GM21528 (cell line): ENCODE results near the gene ZCCHC18.

Source experiments
- ATAC-seq: cut with Tn5 transposase; IDR thresholded peaks from one replicate; pipeline ENCODE4 v1.9.1; 2021; ENCODE audit warnings: mild to moderate bottlenecking, moderate library complexity; ENCODE audit not compliant: unreplicated experiment, low FRiP score

The ZCCHC18 gene

GRCh38 chrX:104130808-104131207 is 18.5 kb downstream of the ZCCHC18 start:
- no peak for ATAC-seq

GRCh38 chrX:104134583-104135261 is 22.4 kb downstream of the ZCCHC18 start:
- ATAC-seq, result no peak

GRCh38 chrX:104135677-104136076 is 23.4 kb downstream of the ZCCHC18 start:
- ATAC-seq, result no peak

GRCh38 chrX:104136241-104137019 is 24.1 kb downstream of the ZCCHC18 start:
- ATAC-seq, result no peak

GRCh38 chrX:104137496-104137895 is 25.2 kb downstream of the ZCCHC18 start:
- ATAC-seq, result no peak

GRCh38 chrX:104141087-104141760 is 28.9 kb downstream of the ZCCHC18 start:
- ATAC-seq, result no peak

GRCh38 chrX:104151037-104151436 is 38.7 kb downstream of the ZCCHC18 start:
- no peak for ATAC-seq

- peak; percentile 96 for ATAC-seq
These were observed 44.6 kb downstream of the ZCCHC18 start, which contains the start of gene SLC25A53 for GRCh38 chrX:104156630-104157529. TSS of gene SLC25A53 (minus strand) at chrX:104157009. CDS start at chrX:104105257, 51,752 bp downstream.
